Type B pancreatic cell (in vitro differentiated cells): ENCODE data around the gene UGT1A4. TPM values are rescaled to one million over a fixed set of nuclear protein-coding genes. Genes with fewer than 3 reads are reported as not detected.

Experiments
- DNase-seq: peaks from one replicate; pipeline ENCODE4 v3.0.0; 2021; ENCODE audit warnings: mixed read lengths; ENCODE audit not compliant: unreplicated experiment; ENCODE audit errors: extremely low spot score
- H3K27ac Mint-ChIP-seq: 2 replicates; pipeline ENCODE4 v1.8.0; 2021; ENCODE audit warnings: mild to moderate bottlenecking, mixed read lengths
- H3K27me3 Mint-ChIP-seq: 2 replicates; pipeline ENCODE4 v1.8.0; 2021; ENCODE audit warnings: mixed read lengths
- H3K36me3 Mint-ChIP-seq: 2 replicates; pipeline ENCODE4 v1.8.0; 2021; ENCODE audit warnings: mixed read lengths
- H3K4me1 Mint-ChIP-seq: one replicate; pipeline ENCODE4 v1.8.0; 2021; ENCODE audit warnings: mixed read lengths; ENCODE audit not compliant: unreplicated experiment
- H3K4me3 Mint-ChIP-seq: 2 replicates; pipeline ENCODE4 v1.8.0; 2021; ENCODE audit warnings: mild to moderate bottlenecking, mixed read lengths
- H3K9me3 Mint-ChIP-seq: 2 replicates; pipeline ENCODE4 v1.8.0; 2021; ENCODE audit warnings: mixed read lengths
- CTCF ChIP-seq: fragments of 200-600 bp; sonication (generic); conservative IDR thresholded peaks from 2 replicates; pipeline ENCODE4 v1.5.0; 2021; ENCODE audit warnings: antibody characterized with exemption, mild to moderate bottlenecking
- total RNA-seq: library from RNA; stranded (reverse); gene quantifications from 2 replicates; pipeline ENCODE4 v1.2.1, GENCODE V29; 2021; ENCODE audit warnings: low replicate concordance

UGT1A4 gene
- total RNA-seq, 1 donor from 2014 or later: not detected

- H3K27me3 Mint-ChIP-seq: peaks cover 7% of the 10 kb centered on the region
- H3K27ac Mint-ChIP-seq: no peak overlapping the region
- TF ChIP-seq CTCF: no peak
- H3K4me3 Mint-ChIP-seq: no peak overlapping the region
- no peaks in the 10 kb centered on the region for H3K4me1 Mint-ChIP-seq
- H3K36me3 Mint-ChIP-seq: no peaks in the 10 kb centered on the region
- H3K9me3 Mint-ChIP-seq: no peaks in the 10 kb centered on the region
- peak; percentile 55 for DNase-seq
Observed at GRCh38 chr2:233795735-233796171, 77.2 kb downstream of the UGT1A4 start.

GRCh38 chr2:233796254-233796653, 77.7 kb downstream of the UGT1A4 start:
- Mint-ChIP-seq H3K27ac (no peak overlapping the region), H3K4me3 (no peak overlapping the region), H3K9me3 (no peaks in the 10 kb centered on the region), H3K36me3 (no peaks in the 10 kb centered on the region), H3K27me3 (peaks cover 2% of the 10 kb centered on the region), H3K4me1 (no peaks in the 10 kb centered on the region)
- no peak for DNase-seq
- no peak for TF ChIP-seq CTCF

GRCh38 chr2:233798335-233799086, 80.0 kb downstream of the UGT1A4 start:
- H3K36me3 Mint-ChIP-seq: no peaks in the 10 kb centered on the region
- TF ChIP-seq CTCF: no peak

DNA sequence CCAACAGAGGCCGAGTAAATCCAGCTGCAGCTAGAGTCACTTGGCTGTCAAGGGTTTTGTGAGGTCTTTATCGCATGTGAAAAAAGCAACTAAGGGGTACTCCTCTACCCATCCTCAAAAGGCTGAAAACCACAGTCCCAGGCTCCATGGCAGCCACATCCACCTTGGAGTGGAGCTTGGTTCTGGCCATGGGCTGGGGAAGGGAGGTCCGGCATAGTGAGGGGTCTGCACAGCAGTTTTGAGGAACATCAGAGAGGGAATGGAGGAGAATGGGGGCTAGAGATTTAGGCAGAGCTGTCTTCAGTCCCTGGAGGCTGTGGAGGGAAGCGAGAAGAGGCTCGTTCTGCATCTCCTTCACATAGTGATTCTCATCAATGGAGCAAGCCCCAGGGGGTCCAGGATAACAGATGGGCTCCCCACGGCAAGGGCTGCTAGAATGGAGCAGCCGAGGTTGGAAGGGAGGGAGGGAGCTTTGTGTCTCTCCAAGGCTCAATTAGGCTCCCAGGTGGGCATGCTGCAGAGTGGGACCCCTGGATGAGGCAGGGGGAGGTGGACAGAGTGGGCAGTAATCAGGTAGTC, 80.6 kb downstream of the UGT1A4 start:
- Mint-ChIP-seq H3K27ac (no peak overlapping the region), H3K9me3 (no peaks in the 10 kb centered on the region), H3K4me1 (no peaks in the 10 kb centered on the region), H3K4me3 (no peak overlapping the region), H3K27me3 (peaks cover 17% of the 10 kb centered on the region), H3K36me3 (no peaks in the 10 kb centered on the region)
- TF ChIP-seq CTCF: no peak
- DNase-seq: peak; percentile 49

More at GRCh38 chr2:233798335-233799086, 80.0 kb downstream of the UGT1A4 start:
- Mint-ChIP-seq H3K27me3 (peaks cover 10% of the 10 kb centered on the region), H3K4me3 (no peak overlapping the region), H3K9me3 (no peaks in the 10 kb centered on the region), H3K27ac (no peak overlapping the region), H3K4me1 (no peaks in the 10 kb centered on the region)
- DNase-seq: peak; percentile 54

DNA sequence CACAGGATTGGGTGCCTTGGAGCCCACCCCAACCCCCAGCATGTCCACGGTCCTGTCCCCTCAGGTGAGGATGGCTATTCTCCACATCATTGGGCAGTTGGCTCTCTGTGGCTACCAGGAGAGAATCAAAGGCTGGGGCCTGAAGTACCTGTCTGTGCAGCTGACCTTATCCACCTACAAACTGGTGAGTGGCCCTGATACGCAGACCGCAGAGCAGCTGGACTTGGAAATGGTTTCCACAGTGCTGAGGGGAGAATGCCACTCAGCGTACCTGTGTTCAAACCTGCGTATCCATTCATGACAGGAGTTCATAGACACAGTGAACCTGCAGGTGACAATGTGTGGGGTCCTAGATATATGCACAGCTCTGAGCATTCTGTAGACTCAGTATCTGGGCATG, 81.2 kb downstream of the UGT1A4 start:
- no peaks in the 10 kb centered on the region for H3K9me3 Mint-ChIP-seq

More for the DNA sequence above, 81.2 kb downstream of the UGT1A4 start:
- Mint-ChIP-seq H3K36me3 (no peaks in the 10 kb centered on the region), H3K27me3 (peaks cover 21% of the 10 kb centered on the region), H3K4me1 (no peaks in the 10 kb centered on the region), H3K27ac (no peak overlapping the region), H3K4me3 (no peak overlapping the region)
- no peak for TF ChIP-seq CTCF
- DNase-seq: no peak
